Keratinocyte (primary cell): Measurements from ENCODE around the gene ANKRD55.

Source experiments
- EZH2 ChIP-seq: IDR thresholded peaks from one replicate; pipeline ENCODE4 v1.6.1; 2012; ENCODE audit warnings: inconsistent platforms, mild to moderate bottlenecking, low read length, moderate library complexity
- TF ChIP-seq, protein P1 (sequence below), 3 experiments: IDR thresholded peaks in 1 of 3; conservative IDR thresholded peaks in 1 of 3; optimal IDR thresholded peaks in 1 of 3; 2 replicates in 2 of 3; 3 replicates in 1 of 3; pipeline versions ENCODE3 to v1.5.1; 2011; ENCODE audit warnings: low read length in 3 of 3, mild to moderate bottlenecking in 3 of 3, moderate library complexity in 2 of 3, control low read depth in 1 of 3, inconsistent platforms in 1 of 3; ENCODE audit not compliant: insufficient read depth in 2 of 3; ENCODE audit errors: extremely low read depth in 1 of 3

DNA sequence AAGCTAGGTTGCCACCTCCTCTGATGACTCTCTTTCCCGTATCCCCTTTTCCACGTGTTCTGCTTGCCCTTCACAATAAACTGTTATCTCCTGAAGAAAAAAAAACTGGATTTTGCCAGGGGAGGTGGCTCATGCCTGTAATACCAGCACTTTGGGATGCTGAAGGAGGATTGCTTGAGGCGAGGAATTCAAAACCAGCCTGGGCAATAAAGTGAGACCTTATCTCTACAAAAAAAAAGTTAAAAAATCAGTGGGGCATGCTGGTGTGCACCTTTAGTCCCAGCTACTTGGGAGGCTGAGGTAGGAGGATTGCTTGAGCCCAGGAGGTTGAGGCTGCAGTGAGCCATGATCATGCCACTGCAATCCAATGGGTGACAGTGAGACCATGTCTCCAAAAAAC is 156.6 kb downstream of the ANKRD55 start:
- TF ChIP-seq, protein P1, sequence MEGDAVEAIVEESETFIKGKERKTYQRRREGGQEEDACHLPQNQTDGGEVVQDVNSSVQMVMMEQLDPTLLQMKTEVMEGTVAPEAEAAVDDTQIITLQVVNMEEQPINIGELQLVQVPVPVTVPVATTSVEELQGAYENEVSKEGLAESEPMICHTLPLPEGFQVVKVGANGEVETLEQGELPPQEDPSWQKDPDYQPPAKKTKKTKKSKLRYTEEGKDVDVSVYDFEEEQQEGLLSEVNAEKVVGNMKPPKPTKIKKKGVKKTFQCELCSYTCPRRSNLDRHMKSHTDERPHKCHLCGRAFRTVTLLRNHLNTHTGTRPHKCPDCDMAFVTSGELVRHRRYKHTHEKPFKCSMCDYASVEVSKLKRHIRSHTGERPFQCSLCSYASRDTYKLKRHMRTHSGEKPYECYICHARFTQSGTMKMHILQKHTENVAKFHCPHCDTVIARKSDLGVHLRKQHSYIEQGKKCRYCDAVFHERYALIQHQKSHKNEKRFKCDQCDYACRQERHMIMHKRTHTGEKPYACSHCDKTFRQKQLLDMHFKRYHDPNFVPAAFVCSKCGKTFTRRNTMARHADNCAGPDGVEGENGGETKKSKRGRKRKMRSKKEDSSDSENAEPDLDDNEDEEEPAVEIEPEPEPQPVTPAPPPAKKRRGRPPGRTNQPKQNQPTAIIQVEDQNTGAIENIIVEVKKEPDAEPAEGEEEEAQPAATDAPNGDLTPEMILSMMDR (optimal IDR thresholded peaks at IDR 0.05 in 1 of 3, IDR thresholded peaks at IDR 0.05 in 1 of 3, conservative IDR thresholded peaks at IDR 0.05 in 1 of 3; ENCODE audit: extremely low read depth in 1 of 3, insufficient read depth in 2 of 3, low read length in 3 of 3): no peak
- no peak for TF ChIP-seq EZH2
